Measurements from ENCODE around the gene ASB11. TPM values are rescaled to one million over a fixed set of nuclear protein-coding genes. Genes with fewer than 3 reads are reported as not detected.

Gene ASB11
- total RNA-seq, 1 donor from 2014 or later, result not detected

GRCh38 chrX:15336023-15336413 is 20.6 kb upstream of the ASB11 start:
- peaks cover 11% of the 10 kb centered on the region for H3K27me3 Mint-ChIP-seq (ENCODE audit: unreplicated experiment)
- H3K36me3 Mint-ChIP-seq (ENCODE audit: unreplicated experiment), result no peaks in the 10 kb centered on the region
- no peak for TF ChIP-seq CTCF (IDR thresholded peaks at IDR 0.05)
- H3K4me1 Mint-ChIP-seq (ENCODE audit: unreplicated experiment), result peaks cover 4% of the 10 kb centered on the region
- DNase-seq (ENCODE audit: extremely low spot score, unreplicated experiment), result no peak
- H3K27ac Mint-ChIP-seq (ENCODE audit: unreplicated experiment), result peak overlapping the region; percentile 89
- peak overlapping the region; percentile 90 for H3K4me3 Mint-ChIP-seq (ENCODE audit: unreplicated experiment)
- no peaks in the 10 kb centered on the region for H3K9me3 Mint-ChIP-seq (ENCODE audit: unreplicated experiment)

- Mint-ChIP-seq H3K9me3 (ENCODE audit: unreplicated experiment) (no peaks in the 10 kb centered on the region), H3K4me1 (ENCODE audit: unreplicated experiment) (peaks cover 4% of the 10 kb centered on the region), H3K36me3 (ENCODE audit: unreplicated experiment) (no peaks in the 10 kb centered on the region), H3K27ac (ENCODE audit: unreplicated experiment) (peak within 1 kb of the TSS; percentile 91), H3K4me3 (ENCODE audit: unreplicated experiment) (peak within 1 kb of the TSS; percentile 90), H3K27me3 (ENCODE audit: unreplicated experiment) (peaks cover 4% of the 10 kb centered on the region)
- peak; percentile 97 for DNase-seq (ENCODE audit: extremely low spot score, unreplicated experiment)
- TF ChIP-seq CTCF (IDR thresholded peaks at IDR 0.05), result no peak
These were observed 19.9 kb upstream of the ASB11 start, which contains the start of gene PIGA for GRCh38 chrX:15335135-15336022. Gene PIGA, minus strand, starts transcription at chrX:15335523. Its CDS starts 3,593 bp downstream, at chrX:15331930.

- Mint-ChIP-seq H3K4me1 (ENCODE audit: unreplicated experiment) (peaks cover 4% of the 10 kb centered on the region), H3K27me3 (ENCODE audit: unreplicated experiment) (peaks cover 2% of the 10 kb centered on the region), H3K27ac (ENCODE audit: unreplicated experiment) (peak overlapping the region; percentile 91), H3K4me3 (ENCODE audit: unreplicated experiment) (peak overlapping the region; percentile 90), H3K9me3 (ENCODE audit: unreplicated experiment) (no peaks in the 10 kb centered on the region), H3K36me3 (ENCODE audit: unreplicated experiment) (no peaks in the 10 kb centered on the region)
- no peak for DNase-seq (ENCODE audit: extremely low spot score, unreplicated experiment)
- no peak for TF ChIP-seq CTCF (IDR thresholded peaks at IDR 0.05)
These were observed 19.1 kb upstream of the ASB11 start for GRCh38 chrX:15334561-15334960.

- no peaks in the 10 kb centered on the region for H3K4me1 Mint-ChIP-seq (ENCODE audit: unreplicated experiment)
- TF ChIP-seq CTCF (IDR thresholded peaks at IDR 0.05), result no peak
- DNase-seq (ENCODE audit: extremely low spot score, unreplicated experiment), result no peak
- H3K36me3 Mint-ChIP-seq (ENCODE audit: unreplicated experiment), result peaks cover 1% of the 10 kb centered on the region
- H3K27me3 Mint-ChIP-seq (ENCODE audit: unreplicated experiment), result no peaks in the 10 kb centered on the region
- no peak overlapping the region for H3K27ac Mint-ChIP-seq (ENCODE audit: unreplicated experiment)
- H3K4me3 Mint-ChIP-seq (ENCODE audit: unreplicated experiment), result no peak overlapping the region
- H3K9me3 Mint-ChIP-seq (ENCODE audit: unreplicated experiment), result no peaks in the 10 kb centered on the region
These were observed 13.4 kb upstream of the ASB11 start for GRCh38 chrX:15328821-15329220.

GRCh38 chrX:15328131-15328530 is 12.7 kb upstream of the ASB11 start:
- TF ChIP-seq CTCF (IDR thresholded peaks at IDR 0.05), result no peak
- no peaks in the 10 kb centered on the region for H3K4me1 Mint-ChIP-seq (ENCODE audit: unreplicated experiment)
- H3K9me3 Mint-ChIP-seq (ENCODE audit: unreplicated experiment), result no peaks in the 10 kb centered on the region
- no peaks in the 10 kb centered on the region for H3K27me3 Mint-ChIP-seq (ENCODE audit: unreplicated experiment)
- no peak for DNase-seq (ENCODE audit: extremely low spot score, unreplicated experiment)
- no peak overlapping the region for H3K27ac Mint-ChIP-seq (ENCODE audit: unreplicated experiment)
- no peak overlapping the region for H3K4me3 Mint-ChIP-seq (ENCODE audit: unreplicated experiment)
- peaks cover 1% of the 10 kb centered on the region for H3K36me3 Mint-ChIP-seq (ENCODE audit: unreplicated experiment)

Measured in osteocyte (in vitro differentiated cells).